ENCODE measurements around the gene MBD5.
A peak's percentile ranks its signal among the peaks of the same experiment; 100 is the strongest.

The MBD5 gene

DNA sequence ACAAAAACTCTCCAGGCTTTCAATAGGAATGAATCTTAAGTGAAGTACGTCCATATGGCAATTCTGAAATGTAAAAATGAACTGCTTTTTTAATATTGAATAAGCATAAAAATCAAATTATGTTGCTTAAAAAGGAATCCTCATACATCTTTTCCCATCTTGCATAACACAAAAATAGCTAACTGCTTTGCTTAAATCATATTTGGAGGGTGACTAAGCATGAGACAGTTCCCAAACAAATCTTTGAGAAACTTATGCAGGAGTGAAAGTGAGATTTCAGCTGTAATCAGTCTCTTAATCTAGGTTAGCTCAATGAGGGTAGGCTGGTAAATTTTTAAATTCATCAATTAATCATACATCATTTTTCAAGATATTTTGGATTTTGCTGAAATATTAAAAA is 111.5 kb downstream of the MBD5 start:
- no peak for DNase-seq

DNA sequence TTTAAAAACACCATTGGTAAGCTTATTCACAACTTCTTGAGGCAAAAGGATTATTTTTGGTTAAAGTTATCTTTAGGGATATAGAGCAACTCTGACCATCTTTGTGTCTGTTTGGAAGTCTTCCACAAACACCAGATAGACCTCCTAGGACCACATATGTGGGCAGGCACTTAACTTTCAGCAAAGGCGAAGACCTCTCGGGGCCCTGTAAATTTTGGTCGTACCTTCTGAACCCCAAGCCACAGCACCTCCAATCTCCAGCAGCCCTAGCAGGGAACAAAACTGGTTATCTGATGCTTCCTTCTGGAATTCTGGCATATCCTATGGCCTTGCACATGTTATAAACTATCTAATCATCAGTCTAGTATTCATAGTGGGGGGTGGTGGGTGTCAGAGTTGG is 114.8 kb downstream of the MBD5 start:
- no peak for DNase-seq

DNA sequence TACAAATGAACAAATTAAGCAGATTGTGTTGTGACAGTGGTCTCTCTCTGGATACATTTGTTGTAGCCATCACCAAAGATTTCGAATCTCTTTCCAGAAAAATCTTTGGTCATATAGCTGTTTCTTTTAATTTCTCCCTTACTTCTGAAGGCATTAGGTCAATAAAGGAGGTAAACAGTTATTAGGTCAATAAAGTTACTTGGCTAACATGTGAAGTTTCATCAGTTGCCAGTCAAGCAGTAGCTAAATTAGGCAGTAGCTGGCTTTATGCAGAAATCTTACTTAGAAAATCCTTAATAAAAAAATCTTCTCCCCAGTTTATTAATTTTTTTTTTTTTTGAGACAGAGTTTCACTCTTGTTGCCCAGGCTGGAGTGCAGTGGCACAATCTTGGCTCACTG is 115.5 kb downstream of the MBD5 start:
- no peak for DNase-seq

- DNase-seq: no peak
Measured at GRCh38 chr2:148161909-148162435, 141.1 kb downstream of the MBD5 start.

DNA sequence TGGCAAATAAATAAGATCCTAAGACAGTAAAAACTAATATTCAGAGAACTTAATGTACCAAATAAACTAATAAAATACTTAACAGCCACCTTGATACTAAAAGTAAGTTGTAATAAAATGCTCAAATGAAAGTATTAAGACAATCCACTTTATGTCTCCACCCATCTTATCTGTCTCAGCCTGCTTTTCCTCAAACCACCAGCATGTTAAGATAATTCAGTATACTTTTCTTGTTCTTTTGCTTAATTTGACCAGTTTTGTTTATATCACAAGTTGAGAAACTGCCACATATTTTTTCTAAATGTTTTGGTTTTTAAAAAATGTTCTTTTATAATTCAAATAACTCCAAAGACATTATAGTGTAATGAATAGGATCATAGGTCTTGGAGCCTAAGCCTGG is 142.0 kb downstream of the MBD5 start:
- DNase-seq: no peak

DNA sequence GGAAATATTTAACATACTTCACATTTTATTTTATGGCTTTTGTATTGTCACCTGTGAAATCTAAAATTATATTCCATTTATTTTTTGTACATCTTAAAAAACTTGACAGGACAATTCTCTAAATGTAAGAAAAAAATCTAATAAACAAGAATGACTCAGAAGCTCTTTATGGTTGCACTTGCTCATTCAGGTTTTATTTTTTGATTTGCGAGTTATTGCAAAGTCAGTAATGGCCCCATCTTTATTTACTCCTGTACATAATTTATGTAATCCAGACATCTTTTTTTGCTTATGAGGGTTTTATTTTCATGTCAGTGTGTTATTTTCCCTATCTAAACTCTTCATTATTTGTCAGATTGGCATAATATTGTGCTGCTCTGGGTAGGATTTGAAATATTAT is 145.1 kb downstream of the MBD5 start:
- DNase-seq: no peak

DNA sequence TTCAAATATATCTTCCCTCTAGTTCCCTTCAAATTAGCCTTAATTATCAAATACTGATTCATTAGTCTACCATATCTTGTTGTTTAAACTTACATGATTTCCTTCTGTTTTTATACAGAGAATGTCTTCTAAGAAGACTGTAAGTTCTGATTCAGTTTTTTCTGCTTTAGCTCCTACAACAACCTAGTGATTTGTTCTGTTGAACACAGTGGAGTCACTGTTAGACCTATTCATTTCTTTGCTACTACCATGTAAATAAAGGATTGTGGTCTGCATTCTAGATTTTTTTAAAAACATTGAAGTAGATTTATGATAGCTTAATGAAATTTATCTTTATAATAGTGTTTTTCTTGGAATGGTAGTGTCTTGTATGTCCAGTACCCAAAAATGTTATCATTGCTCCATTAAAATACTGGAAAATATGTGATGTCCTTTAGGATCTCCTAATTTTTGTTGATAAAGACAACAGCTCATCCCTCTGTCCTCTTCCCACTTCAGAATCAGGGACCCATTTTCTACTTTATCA is 146.4 kb downstream of the MBD5 start:
- no peak for DNase-seq

DNA sequence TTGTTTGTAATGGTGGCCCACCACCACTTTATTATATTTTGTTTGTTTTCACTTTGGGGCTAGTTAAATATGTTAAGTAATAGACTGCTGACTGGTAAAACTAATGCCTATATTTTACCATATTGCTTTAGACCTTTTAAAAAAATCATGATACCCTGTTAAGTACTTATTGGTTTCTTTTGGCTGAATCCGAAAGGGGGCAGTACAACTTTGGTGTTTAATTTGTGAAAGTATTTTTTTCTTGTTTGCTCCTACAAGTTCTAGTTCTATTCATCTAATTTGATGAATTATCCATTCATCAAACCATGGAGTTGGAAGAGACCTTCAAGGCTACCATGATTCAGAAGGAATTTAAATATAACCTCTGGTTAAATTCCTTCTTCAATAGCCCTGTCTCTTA is 147.0 kb downstream of the MBD5 start:
- DNase-seq: no peak

DNA sequence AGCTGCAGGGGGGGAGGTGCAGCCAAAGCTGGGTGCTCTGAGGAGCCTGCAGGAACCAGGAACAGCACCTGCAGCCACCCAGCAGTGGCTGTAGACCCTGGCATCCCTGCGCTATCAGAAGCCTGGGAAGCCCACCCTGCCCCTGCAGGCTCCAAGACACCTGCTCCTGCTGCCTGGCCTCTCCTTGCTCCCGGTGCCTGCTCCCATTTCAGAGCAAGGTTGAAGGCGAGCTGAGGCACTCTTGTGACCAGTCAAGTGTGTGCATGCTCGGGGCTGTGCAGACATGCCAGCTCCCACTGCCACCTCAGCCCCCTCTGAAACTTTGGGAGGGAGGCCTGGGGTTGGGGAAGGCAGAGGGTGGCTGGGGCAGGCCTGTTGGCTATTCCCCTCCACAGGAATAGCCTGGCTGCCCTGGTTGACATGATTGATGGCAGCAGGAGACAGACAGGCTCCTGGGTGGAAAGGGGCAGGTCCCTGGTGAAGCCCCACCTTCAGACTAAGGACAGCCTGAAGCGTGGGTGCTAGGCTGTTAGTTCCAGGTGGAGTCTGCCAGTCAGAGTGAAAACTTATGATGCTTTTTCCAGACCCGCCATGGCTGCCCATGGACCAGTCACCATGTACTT is 151.4 kb downstream of the MBD5 start:
- no peak for DNase-seq

GRCh38 chr2:148173168-148173567 is 152.3 kb downstream of the MBD5 start:
- DNase-seq: no peak

GRCh38 chr2:148177559-148177958 is 156.7 kb downstream of the MBD5 start:
- peak; percentile 37 for DNase-seq

DNA sequence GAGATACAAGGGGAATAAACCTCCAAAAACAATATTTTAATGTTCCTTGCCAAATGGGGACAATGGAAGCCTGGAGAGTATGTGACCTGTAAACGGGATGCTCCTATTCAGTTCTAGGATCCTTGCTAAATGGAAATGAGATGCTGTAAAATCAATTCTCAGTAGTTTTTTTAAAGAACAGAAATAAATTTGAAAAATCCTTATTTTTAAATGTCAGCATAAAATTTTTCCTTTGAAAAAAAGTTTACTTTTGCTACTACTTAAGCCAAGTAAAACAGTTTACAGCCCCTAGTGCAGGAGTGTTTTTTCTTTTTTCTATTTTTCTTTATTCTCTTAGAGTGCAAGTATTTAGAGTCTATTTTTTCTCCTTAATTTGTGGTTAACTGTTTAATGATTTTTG is 158.8 kb downstream of the MBD5 start:
- DNase-seq: no peak

- no peak for DNase-seq
Measured at GRCh38 chr2:148184976-148185375, 164.1 kb downstream of the MBD5 start.

- DNase-seq: no peak
Measured at GRCh38 chr2:148194882-148195281, 174.0 kb downstream of the MBD5 start.

DNA sequence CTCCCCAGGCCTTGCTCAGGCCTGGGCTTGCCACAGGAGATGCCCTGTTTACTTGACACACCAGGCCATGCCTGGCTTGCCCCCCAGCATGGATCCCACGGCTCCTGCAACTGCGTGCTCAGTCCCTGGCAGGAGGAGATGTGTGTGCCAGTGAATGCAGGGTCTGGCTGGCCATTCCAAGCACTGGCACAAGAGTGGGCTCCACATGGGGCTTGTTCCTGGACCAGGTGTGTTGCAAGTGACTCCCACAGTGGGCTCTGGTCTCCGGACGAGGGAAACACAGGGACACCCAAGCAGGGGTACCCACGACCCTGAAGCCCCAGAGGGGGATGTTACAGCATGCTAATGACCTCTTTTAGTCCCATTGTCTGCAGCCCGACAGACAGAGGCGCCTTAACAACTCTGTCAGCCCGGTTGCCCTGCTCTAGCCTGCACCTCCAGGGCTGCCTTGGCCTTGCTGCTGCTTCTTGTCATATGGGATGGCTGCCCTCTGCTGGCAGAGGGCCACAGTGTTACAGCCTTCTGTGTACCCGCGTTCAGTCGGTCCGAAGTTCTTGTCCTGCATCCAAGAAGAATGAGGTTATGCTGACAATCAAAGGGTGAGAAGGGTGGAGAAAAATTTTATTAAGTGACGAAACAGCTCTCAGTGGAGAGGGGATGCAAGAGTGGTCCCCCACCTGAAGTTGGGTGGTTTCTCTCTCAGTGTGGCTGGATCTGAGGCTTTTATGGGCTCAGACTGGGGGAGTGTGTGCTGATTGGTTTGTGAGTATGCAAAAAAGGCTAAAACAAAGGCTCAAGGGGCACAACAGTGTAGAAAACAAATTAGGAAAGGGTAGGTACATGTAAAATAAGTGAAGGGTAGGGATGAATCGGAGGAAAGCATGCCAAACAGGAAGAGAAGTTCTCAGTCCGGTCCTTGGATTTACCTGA is 180.4 kb downstream of the MBD5 start:
- DNase-seq: no peak

DNA sequence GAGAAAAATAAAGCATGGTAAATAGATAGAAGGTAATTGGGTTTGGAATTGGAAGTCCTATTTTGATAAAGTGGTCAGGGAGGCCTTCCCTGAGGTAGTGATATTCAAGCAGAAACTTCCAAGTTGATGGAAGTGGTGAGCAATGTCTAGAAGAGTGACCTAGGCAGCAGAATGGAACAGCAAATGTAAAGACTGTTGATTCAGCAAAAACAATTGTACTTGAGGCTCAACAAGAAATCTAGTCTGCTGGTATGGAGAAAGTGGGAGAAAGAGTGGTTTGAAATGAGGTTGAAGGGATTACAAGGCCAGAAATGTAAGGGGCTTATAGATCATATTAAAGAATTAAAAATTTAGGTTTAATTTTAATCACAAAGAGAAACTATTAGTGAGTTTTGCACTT is 181.3 kb downstream of the MBD5 start:
- no peak for DNase-seq

DNA sequence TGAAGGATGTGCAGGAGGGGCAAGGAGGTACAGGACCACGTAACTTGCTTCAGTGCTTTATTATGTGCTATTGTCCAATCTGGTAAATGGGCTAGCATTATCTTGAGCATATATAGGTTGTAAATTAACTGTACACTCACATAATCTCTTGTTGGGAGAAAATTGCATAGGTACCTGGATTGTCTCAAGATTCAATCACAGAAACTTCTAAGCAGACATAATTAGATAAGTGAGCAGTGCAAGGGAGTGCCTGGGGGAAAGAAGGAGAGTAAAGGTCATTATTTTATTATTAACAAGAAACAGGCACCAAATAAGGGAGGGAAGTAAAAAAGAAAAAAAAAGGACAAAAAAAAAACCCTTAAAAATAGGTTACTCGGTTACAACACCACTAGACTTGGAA is 186.2 kb downstream of the MBD5 start:
- no peak for DNase-seq

DNA sequence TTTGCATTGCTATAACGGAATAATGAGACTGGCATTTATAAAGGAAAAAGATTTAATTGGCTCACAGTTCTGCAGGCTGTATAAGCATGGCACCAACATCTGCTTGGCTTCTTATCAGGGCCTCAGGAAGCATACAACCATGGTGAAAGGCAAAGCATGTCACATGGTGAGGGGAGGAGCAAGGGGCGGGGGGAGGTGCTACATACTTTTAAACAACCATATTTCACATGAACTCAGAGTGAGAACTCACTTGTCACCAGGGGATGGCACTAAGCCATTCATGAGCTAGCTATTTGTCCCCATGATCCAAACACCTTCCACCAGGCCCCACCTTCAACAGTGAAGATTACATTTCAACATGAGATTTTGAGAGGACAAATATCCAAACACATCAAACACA is 188.7 kb downstream of the MBD5 start:
- no peak for DNase-seq

GRCh38 chr2:148218326-148219075 is 197.6 kb downstream of the MBD5 start:
- DNase-seq: no peak

GRCh38 chr2:148221166-148221565 is 200.3 kb downstream of the MBD5 start:
- no peak for DNase-seq

DNA sequence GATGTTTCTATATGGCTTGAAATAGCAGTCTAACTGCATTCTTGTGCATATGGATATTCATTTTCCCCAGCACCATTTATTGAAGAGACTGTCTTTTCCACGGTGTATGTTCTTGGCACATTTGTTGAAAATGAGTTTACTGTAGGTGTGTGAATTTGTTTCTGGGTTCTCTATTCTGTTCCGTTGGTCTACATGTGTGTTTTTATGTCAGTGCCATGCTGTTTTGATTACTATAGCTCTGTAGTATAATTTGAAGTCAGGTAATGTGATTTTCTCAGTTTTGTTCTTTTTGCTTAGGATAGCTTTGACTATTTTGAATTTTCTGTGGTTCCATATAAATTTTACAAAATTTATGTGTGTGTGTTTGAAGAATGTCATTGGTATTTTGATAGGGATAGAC is 201.0 kb downstream of the MBD5 start:
- no peak for DNase-seq

GRCh38 chr2:148231858-148232257 is 211.0 kb downstream of the MBD5 start:
- no peak for DNase-seq

GRCh38 chr2:148234143-148234542 is 213.3 kb downstream of the MBD5 start:
- no peak for DNase-seq

All from NCI-H1105 (cell line).